Progenitor cell of endocrine pancreas (in vitro differentiated cells): ENCODE results near the gene LAMB4. TPM values are rescaled to one million over a fixed set of nuclear protein-coding genes. Genes with fewer than 3 reads are reported as not detected.
A peak's percentile ranks its signal among the peaks of the same experiment; 100 is the strongest.

ENCODE experiments used
- DNase-seq: peaks from one replicate; pipeline ENCODE4 v3.0.0; 2021; ENCODE audit warnings: low spot score; ENCODE audit not compliant: unreplicated experiment
- H3K27ac Mint-ChIP-seq: 2 replicates; pipeline ENCODE4 v1.8.0; 2021; ENCODE audit warnings: mild to moderate bottlenecking, moderate library complexity, mixed read lengths
- H3K27me3 Mint-ChIP-seq: 2 replicates; pipeline ENCODE4 v1.8.0; 2021; ENCODE audit warnings: mixed read lengths
- H3K36me3 Mint-ChIP-seq: 2 replicates; pipeline ENCODE4 v1.8.0; 2022; ENCODE audit warnings: mixed read lengths; ENCODE audit not compliant: insufficient read depth
- H3K4me1 Mint-ChIP-seq: 2 replicates; pipeline ENCODE4 v1.8.0; 2021; ENCODE audit warnings: low read depth, mixed read lengths
- H3K4me3 Mint-ChIP-seq: 2 replicates; pipeline ENCODE4 v1.8.0; 2021; ENCODE audit warnings: low read depth, mild to moderate bottlenecking, moderate library complexity, mixed read lengths
- H3K9me3 Mint-ChIP-seq: 2 replicates; pipeline ENCODE4 v1.8.0; 2021; ENCODE audit warnings: low read depth, mixed read lengths
- CTCF ChIP-seq: fragments of 200-600 bp; sonication (generic); IDR thresholded peaks from one replicate; pipeline ENCODE4 v1.5.0; 2021; ENCODE audit warnings: antibody characterized with exemption, mild to moderate bottlenecking; ENCODE audit not compliant: unreplicated experiment
- total RNA-seq: library from RNA; stranded (reverse); gene quantifications from 2 replicates; pipeline ENCODE4 v1.2.1, GENCODE V29; 2021

Gene LAMB4
- total RNA-seq, 1 donor from 2014 or later: 0.12 TPM

- Mint-ChIP-seq H3K4me3 (no peak overlapping the region), H3K27ac (no peak overlapping the region), H3K4me1 (no peaks in the 10 kb centered on the region), H3K9me3 (no peaks in the 10 kb centered on the region), H3K36me3 (no peaks in the 10 kb centered on the region), H3K27me3 (no peaks in the 10 kb centered on the region)
- DNase-seq: no peak
- no peak for TF ChIP-seq CTCF
Measured at GRCh38 chr7:108072116-108072515, 58.0 kb downstream of the LAMB4 start.

DNA sequence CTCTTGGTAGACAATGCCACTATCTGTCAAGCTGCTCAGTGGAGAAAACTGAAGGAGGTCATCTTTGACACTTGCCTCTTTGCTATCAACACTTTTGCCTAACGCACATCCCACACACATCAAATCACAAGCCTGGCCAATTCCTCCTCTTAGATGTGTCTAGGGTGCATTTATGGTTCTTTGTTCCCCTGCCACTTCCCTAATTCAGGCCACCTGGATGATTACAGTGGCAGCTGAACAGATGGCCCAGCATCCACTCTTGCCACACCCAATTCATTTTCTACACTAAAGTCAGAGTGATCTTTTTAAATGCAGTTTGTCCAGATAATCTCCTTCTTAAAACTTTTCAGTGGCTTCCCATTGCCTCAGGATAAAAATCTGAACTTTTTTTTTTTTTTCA lies 58.6 kb downstream of the LAMB4 start:
- no peaks in the 10 kb centered on the region for H3K27me3 Mint-ChIP-seq
- H3K4me3 Mint-ChIP-seq: no peak overlapping the region
- no peak for TF ChIP-seq CTCF
- H3K27ac Mint-ChIP-seq: no peak overlapping the region
- no peaks in the 10 kb centered on the region for H3K36me3 Mint-ChIP-seq
- DNase-seq: no peak
- H3K4me1 Mint-ChIP-seq: no peaks in the 10 kb centered on the region
- H3K9me3 Mint-ChIP-seq: no peaks in the 10 kb centered on the region

DNA sequence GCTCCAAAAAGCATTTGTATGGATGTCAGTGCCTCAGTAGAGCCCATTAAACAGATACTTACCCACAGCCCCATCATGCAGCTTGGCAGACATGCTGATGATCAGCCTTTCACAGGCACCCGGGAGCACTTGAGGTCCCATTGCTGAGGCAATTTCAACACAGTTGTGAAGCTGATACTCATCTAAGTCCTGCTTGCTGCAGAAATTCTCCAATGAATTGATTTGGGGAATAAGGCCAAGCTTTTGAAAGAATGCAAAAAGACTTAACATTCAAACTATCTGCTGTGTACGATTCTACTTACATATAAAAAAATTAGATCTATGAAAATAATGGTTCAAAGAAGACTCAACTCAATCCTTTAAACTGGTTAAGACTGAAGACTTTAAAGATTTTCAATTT lies 60.5 kb downstream of the LAMB4 start:
- Mint-ChIP-seq H3K4me1 (peaks cover 5% of the 10 kb centered on the region), H3K9me3 (no peaks in the 10 kb centered on the region), H3K4me3 (no peak overlapping the region), H3K27ac (no peak overlapping the region), H3K27me3 (no peaks in the 10 kb centered on the region), H3K36me3 (no peaks in the 10 kb centered on the region)
- TF ChIP-seq CTCF: no peak
- DNase-seq: no peak

DNA sequence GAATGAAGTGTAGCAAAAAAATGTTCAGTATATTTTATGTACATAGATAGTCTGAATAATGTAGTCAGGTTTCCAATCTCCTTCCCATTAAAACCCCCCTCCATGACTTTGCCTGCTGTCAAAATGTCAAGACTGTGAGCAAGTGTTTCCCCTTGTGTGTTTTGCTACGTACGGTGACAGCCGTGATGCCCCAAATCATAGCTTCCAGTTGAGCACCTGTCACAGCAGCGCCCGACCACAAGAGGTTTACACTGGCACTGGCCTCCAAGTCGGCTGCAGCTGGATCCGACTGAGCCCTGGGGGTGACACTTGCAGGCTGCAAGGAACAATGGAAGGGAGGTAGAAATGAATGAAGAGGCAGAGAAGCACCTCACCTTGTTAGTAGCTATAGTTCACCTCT lies 62.3 kb downstream of the LAMB4 start:
- H3K36me3 Mint-ChIP-seq: no peaks in the 10 kb centered on the region
- DNase-seq: no peak
- H3K4me1 Mint-ChIP-seq: peaks cover 13% of the 10 kb centered on the region
- no peak overlapping the region for H3K4me3 Mint-ChIP-seq
- TF ChIP-seq CTCF: no peak
- no peaks in the 10 kb centered on the region for H3K9me3 Mint-ChIP-seq
- no peak overlapping the region for H3K27ac Mint-ChIP-seq
- H3K27me3 Mint-ChIP-seq: no peaks in the 10 kb centered on the region

GRCh38 chr7:108066486-108066885 lies 63.7 kb downstream of the LAMB4 start:
- no peak overlapping the region for H3K4me3 Mint-ChIP-seq
- peaks cover 13% of the 10 kb centered on the region for H3K4me1 Mint-ChIP-seq
- H3K27ac Mint-ChIP-seq: peak overlapping the region; percentile 33
- DNase-seq: no peak
- no peaks in the 10 kb centered on the region for H3K27me3 Mint-ChIP-seq
- no peaks in the 10 kb centered on the region for H3K9me3 Mint-ChIP-seq
- no peak for TF ChIP-seq CTCF
- no peaks in the 10 kb centered on the region for H3K36me3 Mint-ChIP-seq

GRCh38 chr7:108063520-108063933 lies 66.6 kb downstream of the LAMB4 start:
- Mint-ChIP-seq H3K9me3 (no peaks in the 10 kb centered on the region), H3K4me1 (peaks cover 13% of the 10 kb centered on the region), H3K4me3 (no peak overlapping the region), H3K36me3 (no peaks in the 10 kb centered on the region), H3K27me3 (no peaks in the 10 kb centered on the region), H3K27ac (peak overlapping the region; percentile 71)
- DNase-seq: no peak
- TF ChIP-seq CTCF: no peak
